Aorta (tissue), 5 donors: ENCODE data around the gene SPECC1L. TPM values are rescaled to one million over a fixed set of nuclear protein-coding genes. Genes with fewer than 3 reads are reported as not detected.

Source experiments
- ATAC-seq: fragments of 200-7000 bp; cut with Tn5 transposase; one replicate; pipeline ENCODE4 v1.9.1; 2022; ENCODE audit warnings: moderate library complexity; ENCODE audit not compliant: low FRiP score
- DNase-seq, 2 donors: peaks; one replicate each; pipeline ENCODE4 v3.0.0-alpha.2; 2020
- H3K27ac ChIP-seq, 2 donors: one replicate each; pipeline ENCODE4 v1.5.1; 2013; ENCODE audit warnings: low read length in 2 of 2, mild to moderate bottlenecking in 2 of 2, moderate library complexity in 2 of 2, control low read depth in 1 of 2, inconsistent platforms in 1 of 2, low read depth in 1 of 2
- H3K27me3 ChIP-seq, 2 donors: one replicate each; pipeline ENCODE4 v1.6.1; 2013; ENCODE audit warnings: control low read depth in 1 of 2, low read length in 1 of 2, mild to moderate bottlenecking in 1 of 2, moderate library complexity in 1 of 2; ENCODE audit not compliant: insufficient read depth in 2 of 2, control insufficient read depth in 1 of 2
- H3K36me3 ChIP-seq, 2 donors: one replicate each; pipeline ENCODE4 v1.6.1; 2013; ENCODE audit warnings: control low read depth in 1 of 2, low read length in 1 of 2, mild to moderate bottlenecking in 1 of 2; ENCODE audit not compliant: insufficient read depth in 2 of 2, control insufficient read depth in 1 of 2
- H3K4me1 ChIP-seq, 2 donors: one replicate each; pipeline ENCODE4 v1.6.1; 2013; ENCODE audit warnings: low read length in 2 of 2, control low read depth in 1 of 2, mild to moderate bottlenecking in 1 of 2, moderate library complexity in 1 of 2; ENCODE audit not compliant: insufficient read depth in 2 of 2, control insufficient read depth in 1 of 2
- H3K4me3 ChIP-seq, 2 donors: one replicate each; pipeline ENCODE4 v1.5.1; 2013; ENCODE audit warnings: low read length in 2 of 2, control low read depth in 1 of 2, mild to moderate bottlenecking in 1 of 2
- H3K9me3 ChIP-seq: one replicate; pipeline ENCODE4 v1.6.1; 2013; ENCODE audit warnings: mild to moderate bottlenecking, low read length; ENCODE audit not compliant: control insufficient read depth
- WGBS, 2 donors: extraction: QIAGEN DNeasy Blood & Tissue Kit; methylation state at CpG; one replicate each; pipeline ENCODE4 v1.1.7; 2013; 5-methylcytosine and 5-hydroxymethylcytosine counted together
- intact Hi-C, 2 donors: fragments of 100-400 bp; cut with DNase I; formaldehyde crosslinking; loops; one replicate each; pipeline versions ENCODE4 v1.14.2 to v1.15.0; 2022
- polyA plus RNA-seq, 2 donors: library from polyadenylated mRNA; stranded (reverse); fragments of 200-250 nt; gene quantifications; one replicate each; pipeline ENCODE4 v1.2.3, GENCODE V29; 2013
- total RNA-seq, 2 donors: library from RNA; stranded (reverse); fragmentation: NEBNext Ultra II Directional; extraction: Animal tissue kit (Norgen Biotek cat#: 25700); gene quantifications; one replicate each; pipeline ENCODE4 v1.2.1, GENCODE V29; 2021
- donor health status: healthy with polysubstance abuse.
- donor health status: Bipolar disorder and iron deficiency.
- donor health status: DM: no; HTN: no; CAD: no.
- donor health status: DM: no; HTN: no; CAD: no.
- donor health status: DM: yes; HTN: yes; CAD: no.

The SPECC1L gene
- total and polyA plus RNA-seq, 4 donors: 15.0 to 92.0 (median 47.7) TPM

GRCh38 chr22:24350627-24351026 lies 80.0 kb downstream of the SPECC1L start:
- no peak overlapping the region for H3K4me3 ChIP-seq
- no peaks in the 10 kb centered on the region for H3K9me3 ChIP-seq
- peaks cover 2 to 13% of the 10 kb centered on the region in 2 donors for H3K36me3 ChIP-seq
- intact Hi-C loops: no loop called here
- WGBS, 2 donors: 88 to 94% methylated on average over 4 of the region's 4 CpGs
- H3K27me3 ChIP-seq: no peaks in the 10 kb centered on the region
- H3K4me1 ChIP-seq: no peaks in the 10 kb centered on the region
- H3K27ac ChIP-seq: no peak overlapping the region
- ATAC-seq (no peak), DNase-seq (no peak)

DNA sequence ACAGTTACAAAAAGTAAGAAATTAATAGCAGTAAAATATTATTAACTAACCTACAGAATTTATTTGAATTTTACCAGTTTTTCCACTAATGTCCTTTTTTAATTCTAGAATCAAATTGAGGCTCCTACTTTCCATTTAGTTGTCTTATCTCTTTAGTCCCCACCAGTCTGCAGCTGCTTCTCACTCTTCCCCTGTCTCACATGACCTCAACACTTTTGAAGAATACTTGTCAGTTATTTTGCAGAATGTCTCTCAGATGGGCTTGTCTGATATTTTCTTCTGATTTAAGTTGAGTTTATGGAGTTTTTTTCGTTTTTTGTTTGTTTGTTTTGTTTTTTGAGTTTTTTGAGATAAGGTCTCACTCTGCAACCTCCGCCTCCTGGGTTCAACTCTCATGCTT lies 82.5 kb downstream of the SPECC1L start:
- DNase-seq: no peak
- Histone ChIP-seq H3K27ac (no peak overlapping the region), H3K36me3 (peaks cover 2 to 8% of the 10 kb centered on the region in 2 donors), H3K4me3 (no peak overlapping the region), H3K9me3 (no peaks in the 10 kb centered on the region), H3K27me3 (no peaks in the 10 kb centered on the region), H3K4me1 (no peaks in the 10 kb centered on the region)
- 92 to 94% methylated on average over 2 of the region's 2 CpGs for WGBS, 2 donors
- intact Hi-C loops: no loop called here
- ATAC-seq: no peak

GRCh38 chr22:24355574-24355973 lies 84.9 kb downstream of the SPECC1L start:
- Histone ChIP-seq H3K9me3 (no peaks in the 10 kb centered on the region), H3K27me3 (no peaks in the 10 kb centered on the region), H3K36me3 (peaks cover 4% of the 10 kb centered on the region in 2 donors), H3K4me1 (no peaks in the 10 kb centered on the region), H3K4me3 (no peak overlapping the region), H3K27ac (no peak overlapping the region)
- intact Hi-C loops: no loop called here
- DNase-seq: no peak
- 74% methylated on average over 2 of the region's 2 CpGs for WGBS, 2 donors
- no peak for ATAC-seq

GRCh38 chr22:24357547-24357946 lies 86.9 kb downstream of the SPECC1L start:
- no peak for ATAC-seq
- Histone ChIP-seq H3K36me3 (peaks cover 4 to 9% of the 10 kb centered on the region in 2 donors), H3K27ac (no peak overlapping the region), H3K4me1 (no peaks in the 10 kb centered on the region), H3K9me3 (no peaks in the 10 kb centered on the region), H3K27me3 (no peaks in the 10 kb centered on the region), H3K4me3 (no peak overlapping the region)
- intact Hi-C loops: no loop called here
- no peak for DNase-seq

GRCh38 chr22:24358105-24358836 lies 87.6 kb downstream of the SPECC1L start:
- no peak for DNase-seq
- WGBS, 2 donors: 92 to 93% methylated on average over 8 of the region's 8 CpGs
- H3K27ac ChIP-seq: no peak overlapping the region
- H3K4me1 ChIP-seq: no peaks in the 10 kb centered on the region
- no peak for ATAC-seq
- H3K4me3 ChIP-seq: no peak overlapping the region
- peaks cover 3 to 11% of the 10 kb centered on the region in 2 donors for H3K36me3 ChIP-seq
- no peaks in the 10 kb centered on the region for H3K27me3 ChIP-seq
- H3K9me3 ChIP-seq: no peaks in the 10 kb centered on the region
- intact Hi-C loops: no loop called here

DNA sequence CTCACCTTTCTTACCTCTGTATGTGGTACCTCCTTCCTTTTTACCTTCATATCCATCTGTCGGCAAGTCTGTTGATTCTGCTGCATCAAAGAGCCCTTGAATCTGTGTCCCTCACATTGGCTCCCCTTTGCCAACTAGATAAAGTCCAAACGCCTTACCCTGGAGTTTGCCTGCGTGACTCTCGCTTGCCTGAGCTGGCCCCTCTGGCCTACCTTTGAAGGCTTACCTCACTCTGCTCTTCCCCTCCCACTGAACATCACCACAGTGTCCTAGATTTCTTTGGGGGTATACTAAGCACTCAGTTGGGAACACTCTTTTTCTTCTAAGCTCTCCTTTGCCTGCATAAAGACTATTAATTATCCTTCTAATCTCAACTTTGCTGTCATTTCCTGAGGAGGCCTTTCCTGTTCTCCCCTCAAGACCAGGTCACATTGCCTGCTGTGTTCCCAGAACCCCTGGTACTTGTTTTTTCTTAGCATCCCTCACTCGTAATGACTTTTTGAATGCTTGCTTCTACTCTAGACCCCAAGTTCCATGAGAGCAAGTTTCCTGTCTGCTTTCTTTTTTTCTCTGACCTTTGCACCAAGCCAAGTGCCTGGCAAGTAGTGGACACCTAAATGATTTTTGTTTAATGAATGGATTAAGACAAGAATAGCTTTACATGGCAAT lies 89.0 kb downstream of the SPECC1L start:
- 68 to 70% methylated on average over 5 of the region's 5 CpGs for WGBS, 2 donors
- Histone ChIP-seq H3K27me3 (no peaks in the 10 kb centered on the region), H3K27ac (no peak overlapping the region), H3K4me3 (no peak overlapping the region), H3K36me3 (peaks cover 5 to 11% of the 10 kb centered on the region in 2 donors), H3K4me1 (no peaks in the 10 kb centered on the region), H3K9me3 (no peaks in the 10 kb centered on the region)
- DNase-seq (no peak), ATAC-seq (no peak)
- intact Hi-C loops: no loop called here

GRCh38 chr22:24361976-24362646 lies 91.5 kb downstream of the SPECC1L start:
- Histone ChIP-seq H3K36me3 (peaks cover 5 to 10% of the 10 kb centered on the region in 2 donors), H3K27ac (peak overlapping the region in 1 of 2 donors; percentile 17), H3K9me3 (no peaks in the 10 kb centered on the region), H3K27me3 (no peaks in the 10 kb centered on the region), H3K4me3 (no peak overlapping the region), H3K4me1 (no peaks in the 10 kb centered on the region)
- intact Hi-C loops: no loop called here
- 60 to 61% methylated on average over 4 of the region's 4 CpGs for WGBS, 2 donors
- ATAC-seq (no peak), DNase-seq (no peak)

DNA sequence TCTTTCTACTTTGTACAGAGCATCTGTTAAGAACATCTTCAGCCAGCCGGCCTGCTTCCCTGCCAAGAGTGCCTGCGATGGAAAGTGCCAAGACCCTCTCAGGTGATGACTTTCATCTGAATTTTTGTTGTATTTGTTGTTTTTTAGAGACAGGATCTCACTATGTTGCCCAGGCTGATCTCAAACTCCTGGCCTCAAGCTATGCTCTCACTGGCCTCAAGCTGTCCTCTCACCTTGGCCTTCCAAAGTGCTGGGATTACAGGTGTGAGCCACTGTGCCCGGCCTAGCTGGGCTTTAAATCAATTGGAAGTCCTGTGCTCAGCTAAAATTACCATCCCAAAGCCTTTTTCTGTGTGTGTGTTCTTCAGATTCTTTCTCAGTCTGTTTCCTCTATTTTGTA lies 92.6 kb downstream of the SPECC1L start:
- Histone ChIP-seq H3K4me3 (no peak overlapping the region), H3K4me1 (no peaks in the 10 kb centered on the region), H3K36me3 (peaks cover 5 to 10% of the 10 kb centered on the region in 2 donors), H3K27me3 (no peaks in the 10 kb centered on the region), H3K9me3 (no peaks in the 10 kb centered on the region), H3K27ac (no peak overlapping the region)
- intact Hi-C loops: no loop called here
- 97 to 100% methylated on average over 3 of the region's 3 CpGs for WGBS, 2 donors
- DNase-seq (no peak), ATAC-seq (no peak)
